Upper lobe of right lung (tissue), 1 donor: ENCODE measurements around the gene TUBGCP2. TPM values are rescaled to one million over a fixed set of nuclear protein-coding genes. Genes with fewer than 3 reads are reported as not detected.
A peak's percentile ranks its signal among the peaks of the same experiment; 100 is the strongest.

Source experiments
- ATAC-seq: fragments of 200-7000 bp; cut with Tn5 transposase; one replicate; pipeline ENCODE4 v1.9.1; 2020; ENCODE audit warnings: mild to moderate bottlenecking, moderate library complexity
- DNase-seq: peaks from one replicate; pipeline ENCODE4 v3.0.0-alpha.2; 2020
- H3K27ac ChIP-seq: fragments of 200-600 bp; one replicate; pipeline ENCODE4 v1.8.0; 2022
- H3K27me3 ChIP-seq: fragments of 200-600 bp; one replicate; pipeline ENCODE4 v1.8.0; 2022; ENCODE audit warnings: mild to moderate bottlenecking
- H3K36me3 ChIP-seq: fragments of 200-600 bp; one replicate; pipeline ENCODE4 v1.8.0; 2022
- H3K4me1 ChIP-seq: fragments of 200-600 bp; one replicate; pipeline ENCODE4 v1.8.0; 2022
- H3K4me3 ChIP-seq: fragments of 200-600 bp; one replicate; pipeline ENCODE4 v1.8.0; 2022; ENCODE audit warnings: mild to moderate bottlenecking
- H3K9me3 ChIP-seq: fragments of 200-600 bp; one replicate; pipeline ENCODE4 v1.8.0; 2022
- CTCF ChIP-seq: fragments of 200-600 bp; IDR thresholded peaks from one replicate; pipeline ENCODE4 v1.8.0; 2022; ENCODE audit warnings: antibody characterized with exemption
- intact Hi-C: fragments of 100-400 bp; cut with DNase I; formaldehyde crosslinking; loops from one replicate; pipeline ENCODE4 v1.11.0; 2022
- long read RNA-seq: library from polyadenylated mRNA; unstranded; transcript quantifications from one replicate; pipeline ENCODE4 v2.0.0, GENCODE V29; 2021
- total RNA-seq: library from RNA; stranded (reverse); fragmentation: NEBNext Ultra II Directional; extraction: Animal tissue kit (Norgen Biotek cat#: 25700); gene quantifications from one replicate; pipeline ENCODE4 v1.2.1, GENCODE V29; 2021
- donor health status: DM: no; HTN: yes; CAD: no; lungs with severe emphysema.

Gene TUBGCP2
- total RNA-seq = 44.6 TPM
- long read RNA-seq, full-length matches to known transcripts = 90 of 128 reads
- long read RNA-seq, partial matches to known transcripts = 13 of 128 reads
- long read RNA-seq, other reads (novel, unspliced or antisense) = 25 of 128 reads

GRCh38 chr10:133308421-133309099 is at the start of gene TUBGCP2, which contains the start of gene ZNF511:
TUBGCP2 (minus strand) TSS chr10:133308872; CDS start chr10:133302941, 5,931 bp downstream.
ZNF511 (plus strand) TSS chr10:133308914; CDS start chr10:133308944, 30 bp downstream.
- no peak for TF ChIP-seq CTCF
- intact Hi-C loops = no loop called here

GRCh38 chr10:133357285-133358161 is 48.9 kb upstream of the TUBGCP2 start, which contains the start of gene FUOM:
FUOM (minus strand) TSS chr10:133358019; CDS start chr10:133358007, 12 bp downstream.
- Histone ChIP-seq H3K9me3 (no peaks in the 10 kb centered on the region), H3K27me3 (no peaks in the 10 kb centered on the region), H3K4me1 (peaks cover 11% of the 10 kb centered on the region), H3K27ac (peak within 1 kb of the TSS; percentile 75), H3K36me3 (peaks cover 6% of the 10 kb centered on the region), H3K4me3 (peak within 1 kb of the TSS; percentile 68)
- ATAC-seq = peak; percentile 87
- intact Hi-C loops = no loop called here
- DNase-seq = peak; percentile 89
- no peak for TF ChIP-seq CTCF

More at GRCh38 chr10:133308421-133309099, at the start of gene TUBGCP2, which contains the start of gene ZNF511:
- Histone ChIP-seq H3K4me1 (peaks cover 28% of the 10 kb centered on the region), H3K36me3 (peaks cover 26% of the 10 kb centered on the region), H3K27ac (peak within 1 kb of the TSS; percentile 98), H3K4me3 (peak within 1 kb of the TSS; percentile 98), H3K27me3 (no peaks in the 10 kb centered on the region), H3K9me3 (no peaks in the 10 kb centered on the region)
- ATAC-seq (peak; percentile 86), DNase-seq (peak; percentile 95)

GRCh38 chr10:133356549-133357284 is 48.0 kb upstream of the TUBGCP2 start:
- peaks cover 11% of the 10 kb centered on the region for H3K4me1 ChIP-seq
- DNase-seq (no peak), ATAC-seq (no peak)
- no peak for TF ChIP-seq CTCF
- peak overlapping the region; percentile 68 for H3K4me3 ChIP-seq
- H3K36me3 ChIP-seq = no peaks in the 10 kb centered on the region
- H3K27me3 ChIP-seq = no peaks in the 10 kb centered on the region
- no peak overlapping the region for H3K27ac ChIP-seq
- no peaks in the 10 kb centered on the region for H3K9me3 ChIP-seq
- intact Hi-C loops = no loop called here

GRCh38 chr10:133355991-133356390 is 47.3 kb upstream of the TUBGCP2 start:
- DNase-seq (no peak), ATAC-seq (no peak)
- no peaks in the 10 kb centered on the region for H3K9me3 ChIP-seq
- intact Hi-C loops = no loop called here
- no peak overlapping the region for H3K27ac ChIP-seq
- no peak for TF ChIP-seq CTCF
- no peaks in the 10 kb centered on the region for H3K27me3 ChIP-seq
- H3K36me3 ChIP-seq = no peaks in the 10 kb centered on the region
- H3K4me1 ChIP-seq = peaks cover 11% of the 10 kb centered on the region
- H3K4me3 ChIP-seq = no peak overlapping the region

- no peaks in the 10 kb centered on the region for H3K27me3 ChIP-seq
- H3K9me3 ChIP-seq = no peaks in the 10 kb centered on the region
- no peak for DNase-seq
- no peak overlapping the region for H3K4me3 ChIP-seq
- no peak for TF ChIP-seq CTCF
- intact Hi-C loops = no loop called here
- no peaks in the 10 kb centered on the region for H3K36me3 ChIP-seq
- no peak for ATAC-seq
- H3K27ac ChIP-seq = no peak overlapping the region
- H3K4me1 ChIP-seq = peaks cover 11% of the 10 kb centered on the region
Measured at GRCh38 chr10:133355266-133355665, 46.6 kb upstream of the TUBGCP2 start.
